ENCODE results near the gene MUC6. TPM values are rescaled to one million over a fixed set of nuclear protein-coding genes. Genes with fewer than 3 reads are reported as not detected.

MUC6 gene, protein sequence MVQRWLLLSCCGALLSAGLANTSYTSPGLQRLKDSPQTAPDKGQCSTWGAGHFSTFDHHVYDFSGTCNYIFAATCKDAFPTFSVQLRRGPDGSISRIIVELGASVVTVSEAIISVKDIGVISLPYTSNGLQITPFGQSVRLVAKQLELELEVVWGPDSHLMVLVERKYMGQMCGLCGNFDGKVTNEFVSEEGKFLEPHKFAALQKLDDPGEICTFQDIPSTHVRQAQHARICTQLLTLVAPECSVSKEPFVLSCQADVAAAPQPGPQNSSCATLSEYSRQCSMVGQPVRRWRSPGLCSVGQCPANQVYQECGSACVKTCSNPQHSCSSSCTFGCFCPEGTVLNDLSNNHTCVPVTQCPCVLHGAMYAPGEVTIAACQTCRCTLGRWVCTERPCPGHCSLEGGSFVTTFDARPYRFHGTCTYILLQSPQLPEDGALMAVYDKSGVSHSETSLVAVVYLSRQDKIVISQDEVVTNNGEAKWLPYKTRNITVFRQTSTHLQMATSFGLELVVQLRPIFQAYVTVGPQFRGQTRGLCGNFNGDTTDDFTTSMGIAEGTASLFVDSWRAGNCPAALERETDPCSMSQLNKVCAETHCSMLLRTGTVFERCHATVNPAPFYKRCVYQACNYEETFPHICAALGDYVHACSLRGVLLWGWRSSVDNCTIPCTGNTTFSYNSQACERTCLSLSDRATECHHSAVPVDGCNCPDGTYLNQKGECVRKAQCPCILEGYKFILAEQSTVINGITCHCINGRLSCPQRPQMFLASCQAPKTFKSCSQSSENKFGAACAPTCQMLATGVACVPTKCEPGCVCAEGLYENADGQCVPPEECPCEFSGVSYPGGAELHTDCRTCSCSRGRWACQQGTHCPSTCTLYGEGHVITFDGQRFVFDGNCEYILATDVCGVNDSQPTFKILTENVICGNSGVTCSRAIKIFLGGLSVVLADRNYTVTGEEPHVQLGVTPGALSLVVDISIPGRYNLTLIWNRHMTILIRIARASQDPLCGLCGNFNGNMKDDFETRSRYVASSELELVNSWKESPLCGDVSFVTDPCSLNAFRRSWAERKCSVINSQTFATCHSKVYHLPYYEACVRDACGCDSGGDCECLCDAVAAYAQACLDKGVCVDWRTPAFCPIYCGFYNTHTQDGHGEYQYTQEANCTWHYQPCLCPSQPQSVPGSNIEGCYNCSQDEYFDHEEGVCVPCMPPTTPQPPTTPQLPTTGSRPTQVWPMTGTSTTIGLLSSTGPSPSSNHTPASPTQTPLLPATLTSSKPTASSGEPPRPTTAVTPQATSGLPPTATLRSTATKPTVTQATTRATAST (N-terminal part only)
- not detected in 2 replicates for total RNA-seq
- long read RNA-seq = 0 reads

- DNase-seq (ENCODE audit: low read depth, low spot score) = no peak
- Mint-ChIP-seq H3K4me3 (no peak within 1 kb of the TSS), H3K4me1 (no peaks in the 10 kb centered on the region), H3K9me3 (no peaks in the 10 kb centered on the region), H3K36me3 (ENCODE audit: low read depth) (no peaks in the 10 kb centered on the region), H3K27ac (ENCODE audit: unreplicated experiment) (no peak within 1 kb of the TSS), H3K27me3 (ENCODE audit: low read depth) (no peaks in the 10 kb centered on the region)
- TF ChIP-seq CTCF (conservative IDR thresholded peaks at IDR 0.05) = no peak
Observed at GRCh38 chr11:1036303-1036923, at the start of gene MUC6. MUC6 (minus strand) TSS chr11:1036718; CDS start chr11:1036655, 63 bp downstream.

DNA sequence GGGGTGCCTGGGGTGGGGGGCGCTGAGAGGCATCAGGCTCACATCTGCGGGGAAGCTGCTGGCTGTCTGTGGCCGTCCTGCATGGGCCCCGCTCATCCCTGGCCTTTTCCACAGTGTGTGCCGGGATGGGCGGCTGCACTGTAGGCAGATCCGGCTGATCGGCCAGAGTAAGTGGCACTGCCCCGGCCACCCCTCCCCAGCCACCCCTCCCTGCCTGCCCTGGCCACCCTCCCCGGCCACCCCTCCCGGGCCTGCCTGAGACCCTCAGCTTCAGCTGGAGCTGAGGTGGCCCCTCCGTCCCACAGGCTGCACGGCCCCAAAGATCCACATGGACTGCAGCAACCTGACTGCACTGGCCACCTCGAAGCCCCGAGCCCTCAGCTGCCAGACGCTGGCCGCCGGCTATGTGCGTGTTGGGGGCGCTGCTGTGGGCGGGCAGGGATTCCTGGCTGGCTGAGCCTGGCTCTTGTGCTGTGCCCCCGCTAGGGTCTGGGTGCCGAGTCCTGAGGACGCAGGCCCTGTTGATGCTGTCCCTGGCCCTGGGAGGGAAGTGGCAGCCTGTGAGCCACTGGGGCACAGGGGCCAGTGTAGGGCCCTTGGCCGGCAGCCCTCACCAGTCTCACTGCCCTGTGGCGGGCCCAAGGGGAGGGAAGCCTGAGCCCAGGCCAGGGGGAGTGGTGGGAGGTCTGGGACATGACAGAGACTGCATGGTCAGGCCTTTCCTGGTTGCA is 49.1 kb upstream of the MUC6 start:
- no peak overlapping the region for H3K27ac Mint-ChIP-seq (ENCODE audit: unreplicated experiment)
- no peaks in the 10 kb centered on the region for H3K9me3 Mint-ChIP-seq
- DNase-seq (ENCODE audit: low read depth, low spot score) = no peak
- TF ChIP-seq CTCF (conservative IDR thresholded peaks at IDR 0.05) = no peak
- no peaks in the 10 kb centered on the region for H3K4me1 Mint-ChIP-seq
- H3K4me3 Mint-ChIP-seq = no peak overlapping the region
- no peaks in the 10 kb centered on the region for H3K27me3 Mint-ChIP-seq (ENCODE audit: low read depth)
- no peaks in the 10 kb centered on the region for H3K36me3 Mint-ChIP-seq (ENCODE audit: low read depth)

DNA sequence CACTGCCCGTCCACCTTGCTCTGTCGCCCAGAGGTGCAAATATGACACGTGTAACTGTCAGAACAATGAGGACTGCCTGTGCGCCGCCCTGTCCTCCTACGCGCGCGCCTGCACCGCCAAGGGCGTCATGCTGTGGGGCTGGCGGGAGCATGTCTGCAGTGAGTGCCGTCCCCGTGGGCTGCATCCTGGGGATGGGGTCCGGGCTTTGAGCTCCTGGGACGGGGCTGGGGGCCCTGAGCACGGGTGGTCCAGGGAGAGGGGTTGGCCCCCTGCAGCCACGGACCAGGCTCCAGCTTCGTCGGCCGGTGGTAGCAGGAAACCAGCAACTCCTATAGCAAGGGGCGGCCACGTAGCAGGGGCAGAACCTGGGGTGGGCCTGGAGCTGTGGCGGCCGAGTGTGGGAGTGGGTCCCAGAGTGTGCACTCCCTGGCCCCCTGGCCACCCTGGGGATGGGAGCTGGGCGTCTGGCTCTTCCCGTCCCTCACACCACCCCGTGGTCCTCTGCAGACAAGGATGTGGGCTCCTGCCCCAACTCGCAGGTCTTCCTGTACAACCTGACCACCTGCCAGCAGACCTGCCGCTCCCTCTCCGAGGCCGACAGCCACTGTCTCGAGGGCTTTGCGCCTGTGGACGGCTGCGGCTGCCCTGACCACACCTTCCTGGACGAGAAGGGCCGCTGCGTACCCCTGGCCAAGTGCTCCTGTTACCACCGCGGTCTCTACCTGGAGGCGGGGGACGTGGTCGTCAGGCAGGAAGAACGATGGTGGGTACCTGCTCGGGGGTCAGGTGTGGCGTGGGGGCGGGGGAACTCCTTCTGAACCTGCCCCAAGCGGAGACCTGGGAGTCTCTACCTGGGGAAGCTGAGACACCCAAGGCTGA is 48.3 kb upstream of the MUC6 start:
- TF ChIP-seq CTCF (conservative IDR thresholded peaks at IDR 0.05) = no peak
- Mint-ChIP-seq H3K36me3 (ENCODE audit: low read depth) (no peaks in the 10 kb centered on the region), H3K27me3 (ENCODE audit: low read depth) (no peaks in the 10 kb centered on the region), H3K27ac (ENCODE audit: unreplicated experiment) (no peak overlapping the region), H3K4me1 (no peaks in the 10 kb centered on the region), H3K9me3 (no peaks in the 10 kb centered on the region), H3K4me3 (no peak overlapping the region)
- DNase-seq (ENCODE audit: low read depth, low spot score) = no peak

DNA sequence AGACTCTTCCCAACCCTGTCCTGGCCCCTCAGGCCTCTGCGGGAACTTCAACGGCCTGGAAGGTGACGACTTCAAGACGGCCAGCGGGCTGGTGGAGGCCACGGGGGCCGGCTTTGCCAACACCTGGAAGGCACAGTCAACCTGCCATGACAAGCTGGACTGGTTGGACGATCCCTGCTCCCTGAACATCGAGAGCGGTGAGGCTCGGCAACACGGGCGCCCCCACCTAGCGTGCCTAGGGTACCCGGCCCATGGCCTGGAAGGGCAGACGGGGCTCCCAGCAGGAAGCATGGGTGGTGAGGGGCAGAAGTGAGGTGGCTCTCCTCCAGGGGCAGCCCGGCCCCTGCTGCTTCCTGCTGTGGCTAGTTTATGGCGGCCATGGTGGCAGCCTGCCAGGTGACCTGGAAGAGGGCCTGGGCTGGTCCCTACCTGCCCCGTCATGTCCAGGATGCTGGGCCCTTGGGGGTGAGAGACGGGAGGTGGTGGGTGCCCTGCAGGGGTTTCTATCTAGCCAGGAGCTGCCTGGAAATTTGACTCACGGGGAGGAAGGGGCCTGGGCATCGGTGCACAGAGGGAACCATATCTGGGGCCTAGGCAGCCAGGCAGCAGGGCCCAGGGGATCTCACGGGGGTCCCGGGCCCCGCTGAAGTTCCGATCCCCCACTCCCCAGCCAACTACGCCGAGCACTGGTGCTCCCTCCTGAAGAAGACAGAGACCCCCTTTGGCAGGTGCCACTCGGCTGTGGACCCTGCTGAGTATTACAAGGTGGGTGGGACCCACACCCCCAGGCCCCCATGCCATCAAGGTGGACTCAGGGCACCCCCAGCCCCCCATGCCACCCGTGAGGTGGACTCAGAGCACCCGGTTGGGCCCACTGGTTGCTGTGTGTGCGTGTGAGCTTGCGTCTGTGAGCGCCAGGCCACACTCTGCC is 47.4 kb upstream of the MUC6 start:
- Mint-ChIP-seq H3K4me1 (no peaks in the 10 kb centered on the region), H3K36me3 (ENCODE audit: low read depth) (no peaks in the 10 kb centered on the region), H3K4me3 (no peak overlapping the region), H3K27me3 (ENCODE audit: low read depth) (no peaks in the 10 kb centered on the region), H3K9me3 (no peaks in the 10 kb centered on the region), H3K27ac (ENCODE audit: unreplicated experiment) (no peak overlapping the region)
- TF ChIP-seq CTCF (conservative IDR thresholded peaks at IDR 0.05) = no peak
- DNase-seq (ENCODE audit: low read depth, low spot score) = no peak

Data from neural crest cell (in vitro differentiated cells).